ENCODE results near the gene PRKCI. TPM values are rescaled to one million over a fixed set of nuclear protein-coding genes. Genes with fewer than 3 reads are reported as not detected.

The PRKCI gene
- total RNA-seq, 1 experiment from 2014 or later = 90.6 TPM

- TF ChIP-seq NR2C2 (CRISPR knock-in tag; IDR thresholded peaks at IDR 0.05) (no peak), ZNF425 (CRISPR knock-in tag; conservative IDR thresholded peaks at IDR 0.05) (no peak)
Measured at GRCh38 chr3:170257145-170257544, 34.9 kb downstream of the PRKCI start (continued).

DNA sequence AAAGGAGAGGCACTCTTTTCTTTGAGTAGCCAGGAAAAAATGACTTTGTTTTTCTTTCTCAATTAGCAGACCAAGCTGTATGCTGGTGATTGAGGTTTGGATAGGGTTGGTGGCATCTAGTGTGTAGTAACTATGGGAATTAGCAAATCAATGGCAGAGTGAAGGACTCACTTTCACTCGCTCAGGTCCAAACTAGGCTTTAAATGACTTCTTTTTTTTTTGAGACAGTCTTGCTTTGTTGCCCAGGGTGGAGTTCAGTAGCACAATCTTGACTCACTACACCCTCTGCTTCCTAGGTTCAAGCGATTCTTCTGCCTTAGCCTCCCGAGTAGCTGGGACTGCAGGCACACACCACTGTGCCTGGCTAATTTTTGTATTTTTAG, 35.9 kb downstream of the PRKCI start:
- DNase-seq (ENCODE audit: low spot score) (no peak), ATAC-seq (peak; percentile 79)
- Mint-ChIP-seq H3K27me3 (ENCODE audit: low read depth) (no peaks in the 10 kb centered on the region), H3K36me3 (peaks cover 47% of the 10 kb centered on the region), H3K27ac (peak overlapping the region; percentile 85), H3K9me3 (peaks cover 8% of the 10 kb centered on the region), H3K4me3 (no peak overlapping the region; the same call in 1 of the 2 replicates), H3K4me1 (peaks cover 28% of the 10 kb centered on the region)
- POLR2A ChIA-PET = interaction anchor here (0.6 to 0.9 kb wide), 2 partner anchors 9 to 136 kb away, joined by 4 to 8 read pairs; no protein-coding TSS in a partner anchor
- no peak for TF ChIP-seq ZNF671 (CRISPR knock-in tag; IDR thresholded peaks at IDR 0.05)
- TF ChIP-seq ZNF263 (CRISPR knock-in tag; IDR thresholded peaks at IDR 0.05; ENCODE audit: low read depth) = no peak
- no peak for TF ChIP-seq FOXJ3 (CRISPR knock-in tag; IDR thresholded peaks at IDR 0.05; ENCODE audit: borderline replicate concordance)
- no peak for TF ChIP-seq TCF7 (CRISPR knock-in tag; IDR thresholded peaks at IDR 0.05; ENCODE audit: low read depth)
- TF ChIP-seq, protein P1, sequence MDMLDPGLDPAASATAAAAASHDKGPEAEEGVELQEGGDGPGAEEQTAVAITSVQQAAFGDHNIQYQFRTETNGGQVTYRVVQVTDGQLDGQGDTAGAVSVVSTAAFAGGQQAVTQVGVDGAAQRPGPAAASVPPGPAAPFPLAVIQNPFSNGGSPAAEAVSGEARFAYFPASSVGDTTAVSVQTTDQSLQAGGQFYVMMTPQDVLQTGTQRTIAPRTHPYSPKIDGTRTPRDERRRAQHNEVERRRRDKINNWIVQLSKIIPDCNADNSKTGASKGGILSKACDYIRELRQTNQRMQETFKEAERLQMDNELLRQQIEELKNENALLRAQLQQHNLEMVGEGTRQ (CRISPR knock-in tag; IDR thresholded peaks at IDR 0.05) = no peak
- TF ChIP-seq ZNF281 (CRISPR knock-in tag; IDR thresholded peaks at IDR 0.05) = no peak
- no peak for TF ChIP-seq TP53 (CRISPR knock-in tag; IDR thresholded peaks at IDR 0.05)
- no peak for TF ChIP-seq MYBL2 (CRISPR knock-in tag; IDR thresholded peaks at IDR 0.05)
- TF ChIP-seq JUN (CRISPR knock-in tag; IDR thresholded peaks at IDR 0.05) = no peak
- no peak for TF ChIP-seq AR (CRISPR knock-in tag; IDR thresholded peaks at IDR 0.05)
- TF ChIP-seq CDX4 (CRISPR knock-in tag; IDR thresholded peaks at IDR 0.05; ENCODE audit: borderline replicate concordance) = no peak
- TF ChIP-seq ZBTB21 (CRISPR knock-in tag; IDR thresholded peaks at IDR 0.05; ENCODE audit: borderline replicate concordance) = no peak
- TF ChIP-seq PRDM15 (CRISPR knock-in tag; IDR thresholded peaks at IDR 0.05) = no peak
- TF ChIP-seq RELA (CRISPR knock-in tag; IDR thresholded peaks at IDR 0.05; ENCODE audit: borderline replicate concordance) = no peak
- no peak for TF ChIP-seq GABPB1 (CRISPR knock-in tag; IDR thresholded peaks at IDR 0.05)
- CTCF ChIA-PET = interaction anchor here (0.9 kb wide), 1 partner anchor 156 kb away, joined by 4 read pairs; no protein-coding TSS in a partner anchor

Measured in WTC11 (cell line).